SH-SY5Y (cell line): Measurements from ENCODE around the gene SLC37A1.

ENCODE experiments used
- GATA2 ChIP-seq: IDR thresholded peaks from 2 replicates; pipeline ENCODE4 v1.6.1; 2011; ENCODE audit warnings: mild to moderate bottlenecking, low read depth, low read length
- GATA3 ChIP-seq: IDR thresholded peaks from 2 replicates; pipeline ENCODE4 v1.6.1; 2011; ENCODE audit warnings: low read depth, mild to moderate bottlenecking, low read length, moderate library complexity

GRCh38 chr21:42559326-42559725 lies 45.7 kb downstream of the SLC37A1 start:
- TF ChIP-seq GATA2, result no peak
- no peak for TF ChIP-seq GATA3
